Measurements from ENCODE around the gene ECM2.

Gene ECM2

DNA sequence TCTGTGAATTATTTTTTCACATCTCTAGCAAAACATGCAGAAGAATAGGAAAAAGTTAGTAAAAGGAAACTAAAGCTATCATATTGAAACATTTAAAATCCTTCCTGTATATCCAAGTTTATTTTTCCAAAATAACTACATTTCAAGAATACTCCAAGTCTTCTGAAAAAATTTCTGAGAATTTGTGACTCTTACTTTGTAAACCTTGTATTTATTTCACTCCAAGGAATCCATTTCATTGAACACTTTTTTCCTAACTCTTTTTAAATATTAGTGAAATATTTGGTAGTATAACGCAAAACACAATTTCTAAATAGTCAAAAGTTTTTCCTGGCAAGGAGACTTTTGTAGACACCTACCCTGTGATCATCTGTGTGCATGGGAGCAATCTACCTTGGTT lies 19.3 kb downstream of the ECM2 start:
- no peaks in the 10 kb centered on the region for H3K9me3 ChIP-seq (ENCODE audit: insufficient read depth, low read length, severe bottlenecking)
- no peak for TF ChIP-seq EZH2 (IDR thresholded peaks at IDR 0.05; ENCODE audit: borderline replicate concordance, low read depth, low read length, severe bottlenecking)
- TF ChIP-seq, protein P1, sequence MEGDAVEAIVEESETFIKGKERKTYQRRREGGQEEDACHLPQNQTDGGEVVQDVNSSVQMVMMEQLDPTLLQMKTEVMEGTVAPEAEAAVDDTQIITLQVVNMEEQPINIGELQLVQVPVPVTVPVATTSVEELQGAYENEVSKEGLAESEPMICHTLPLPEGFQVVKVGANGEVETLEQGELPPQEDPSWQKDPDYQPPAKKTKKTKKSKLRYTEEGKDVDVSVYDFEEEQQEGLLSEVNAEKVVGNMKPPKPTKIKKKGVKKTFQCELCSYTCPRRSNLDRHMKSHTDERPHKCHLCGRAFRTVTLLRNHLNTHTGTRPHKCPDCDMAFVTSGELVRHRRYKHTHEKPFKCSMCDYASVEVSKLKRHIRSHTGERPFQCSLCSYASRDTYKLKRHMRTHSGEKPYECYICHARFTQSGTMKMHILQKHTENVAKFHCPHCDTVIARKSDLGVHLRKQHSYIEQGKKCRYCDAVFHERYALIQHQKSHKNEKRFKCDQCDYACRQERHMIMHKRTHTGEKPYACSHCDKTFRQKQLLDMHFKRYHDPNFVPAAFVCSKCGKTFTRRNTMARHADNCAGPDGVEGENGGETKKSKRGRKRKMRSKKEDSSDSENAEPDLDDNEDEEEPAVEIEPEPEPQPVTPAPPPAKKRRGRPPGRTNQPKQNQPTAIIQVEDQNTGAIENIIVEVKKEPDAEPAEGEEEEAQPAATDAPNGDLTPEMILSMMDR (IDR thresholded peaks at IDR 0.05; ENCODE audit: borderline replicate concordance, extremely low read depth, low read length, poor library complexity, severe bottlenecking) = no peak
- no peak overlapping the region for H3K4me2 ChIP-seq (ENCODE audit: insufficient read depth, low read length)
- no peak overlapping the region for H2AFZ ChIP-seq (ENCODE audit: low read depth, low read length)
- no peak overlapping the region for H3K27ac ChIP-seq (ENCODE audit: low read length)
- H3K79me2 ChIP-seq (ENCODE audit: insufficient read depth, low read length) = no peaks in the 10 kb centered on the region
- no peak overlapping the region for H3K9ac ChIP-seq (ENCODE audit: low read depth, low read length)
- ATAC-seq (ENCODE audit: insufficient read depth, low read depth) = no peak
- H4K20me1 ChIP-seq (ENCODE audit: insufficient read depth, low read length) = no peaks in the 10 kb centered on the region
- no peak overlapping the region for H3K4me3 ChIP-seq (ENCODE audit: low read depth in 1 of 2, low read length in 2 of 2)
- H3K36me3 ChIP-seq (ENCODE audit: insufficient read depth, low read length) = no peaks in the 10 kb centered on the region
- no peak for DNase-seq
- H3K27me3 ChIP-seq (ENCODE audit: insufficient read depth, low read length, poor library complexity) = no peaks in the 10 kb centered on the region
- no peaks in the 10 kb centered on the region for H3K4me1 ChIP-seq (ENCODE audit: insufficient read depth, low read length)

GRCh38 chr9:92514635-92515034 lies 21.2 kb downstream of the ECM2 start:
- Histone ChIP-seq H3K4me3 (ENCODE audit: low read depth in 1 of 2, low read length in 2 of 2) (no peak overlapping the region), H3K9me3 (ENCODE audit: insufficient read depth, low read length, severe bottlenecking) (no peaks in the 10 kb centered on the region), H3K4me1 (ENCODE audit: insufficient read depth, low read length) (no peaks in the 10 kb centered on the region), H4K20me1 (ENCODE audit: insufficient read depth, low read length) (no peaks in the 10 kb centered on the region), H3K9ac (ENCODE audit: low read depth, low read length) (no peak overlapping the region), H3K79me2 (ENCODE audit: insufficient read depth, low read length) (no peaks in the 10 kb centered on the region), H3K4me2 (ENCODE audit: insufficient read depth, low read length) (no peak overlapping the region), H3K36me3 (ENCODE audit: insufficient read depth, low read length) (no peaks in the 10 kb centered on the region), H3K27me3 (ENCODE audit: insufficient read depth, low read length, poor library complexity) (no peaks in the 10 kb centered on the region), H2AFZ (ENCODE audit: low read depth, low read length) (no peak overlapping the region), H3K27ac (ENCODE audit: low read length) (no peak overlapping the region)
- no peak for DNase-seq
- ATAC-seq (ENCODE audit: insufficient read depth, low read depth) = no peak
- no peak for TF ChIP-seq EZH2 (IDR thresholded peaks at IDR 0.05; ENCODE audit: borderline replicate concordance, low read depth, low read length, severe bottlenecking)
- TF ChIP-seq, protein P1 (IDR thresholded peaks at IDR 0.05; ENCODE audit: borderline replicate concordance, extremely low read depth, low read length, poor library complexity, severe bottlenecking) = no peak

- H3K36me3 ChIP-seq (ENCODE audit: insufficient read depth, low read length) = no peaks in the 10 kb centered on the region
- no peak overlapping the region for H3K9ac ChIP-seq (ENCODE audit: low read depth, low read length)
- H3K4me1 ChIP-seq (ENCODE audit: insufficient read depth, low read length) = no peaks in the 10 kb centered on the region
- no peak overlapping the region for H3K4me2 ChIP-seq (ENCODE audit: insufficient read depth, low read length)
- no peaks in the 10 kb centered on the region for H3K27me3 ChIP-seq (ENCODE audit: insufficient read depth, low read length, poor library complexity)
- no peak for TF ChIP-seq EZH2 (IDR thresholded peaks at IDR 0.05; ENCODE audit: borderline replicate concordance, low read depth, low read length, severe bottlenecking)
- TF ChIP-seq, protein P1 (IDR thresholded peaks at IDR 0.05; ENCODE audit: borderline replicate concordance, extremely low read depth, low read length, poor library complexity, severe bottlenecking) = no peak
- no peaks in the 10 kb centered on the region for H3K9me3 ChIP-seq (ENCODE audit: insufficient read depth, low read length, severe bottlenecking)
- DNase-seq = no peak
- no peak overlapping the region for H2AFZ ChIP-seq (ENCODE audit: low read depth, low read length)
- H3K79me2 ChIP-seq (ENCODE audit: insufficient read depth, low read length) = no peaks in the 10 kb centered on the region
- no peak for ATAC-seq (ENCODE audit: insufficient read depth, low read depth)
- H3K27ac ChIP-seq (ENCODE audit: low read length) = no peak overlapping the region
- H4K20me1 ChIP-seq (ENCODE audit: insufficient read depth, low read length) = no peaks in the 10 kb centered on the region
- no peak overlapping the region for H3K4me3 ChIP-seq (ENCODE audit: low read depth in 1 of 2, low read length in 2 of 2)
These were observed 22.4 kb downstream of the ECM2 start for GRCh38 chr9:92513349-92513748.

- Histone ChIP-seq H3K9ac (ENCODE audit: low read depth, low read length) (no peak overlapping the region), H3K36me3 (ENCODE audit: insufficient read depth, low read length) (no peaks in the 10 kb centered on the region), H3K27me3 (ENCODE audit: insufficient read depth, low read length, poor library complexity) (no peaks in the 10 kb centered on the region), H2AFZ (ENCODE audit: low read depth, low read length) (no peak overlapping the region), H3K27ac (ENCODE audit: low read length) (no peak overlapping the region), H3K4me1 (ENCODE audit: insufficient read depth, low read length) (no peaks in the 10 kb centered on the region), H3K79me2 (ENCODE audit: insufficient read depth, low read length) (no peaks in the 10 kb centered on the region), H4K20me1 (ENCODE audit: insufficient read depth, low read length) (no peaks in the 10 kb centered on the region), H3K4me2 (ENCODE audit: insufficient read depth, low read length) (no peak overlapping the region), H3K4me3 (ENCODE audit: low read depth in 1 of 2, low read length in 2 of 2) (no peak overlapping the region), H3K9me3 (ENCODE audit: insufficient read depth, low read length, severe bottlenecking) (no peaks in the 10 kb centered on the region)
- DNase-seq (no peak), ATAC-seq (ENCODE audit: insufficient read depth, low read depth) (no peak)
- no peak for TF ChIP-seq EZH2 (IDR thresholded peaks at IDR 0.05; ENCODE audit: borderline replicate concordance, low read depth, low read length, severe bottlenecking)
- TF ChIP-seq, protein P1 (IDR thresholded peaks at IDR 0.05; ENCODE audit: borderline replicate concordance, extremely low read depth, low read length, poor library complexity, severe bottlenecking) = no peak
These were observed 23.2 kb downstream of the ECM2 start for GRCh38 chr9:92512622-92513021.
